Measurements from ENCODE around the gene DHRS4L2. TPM values are rescaled to one million over a fixed set of nuclear protein-coding genes. Genes with fewer than 3 reads are reported as not detected.

DHRS4L2 gene
- total RNA-seq, 1 donor from 2014 or later = 24.9 TPM

DNA sequence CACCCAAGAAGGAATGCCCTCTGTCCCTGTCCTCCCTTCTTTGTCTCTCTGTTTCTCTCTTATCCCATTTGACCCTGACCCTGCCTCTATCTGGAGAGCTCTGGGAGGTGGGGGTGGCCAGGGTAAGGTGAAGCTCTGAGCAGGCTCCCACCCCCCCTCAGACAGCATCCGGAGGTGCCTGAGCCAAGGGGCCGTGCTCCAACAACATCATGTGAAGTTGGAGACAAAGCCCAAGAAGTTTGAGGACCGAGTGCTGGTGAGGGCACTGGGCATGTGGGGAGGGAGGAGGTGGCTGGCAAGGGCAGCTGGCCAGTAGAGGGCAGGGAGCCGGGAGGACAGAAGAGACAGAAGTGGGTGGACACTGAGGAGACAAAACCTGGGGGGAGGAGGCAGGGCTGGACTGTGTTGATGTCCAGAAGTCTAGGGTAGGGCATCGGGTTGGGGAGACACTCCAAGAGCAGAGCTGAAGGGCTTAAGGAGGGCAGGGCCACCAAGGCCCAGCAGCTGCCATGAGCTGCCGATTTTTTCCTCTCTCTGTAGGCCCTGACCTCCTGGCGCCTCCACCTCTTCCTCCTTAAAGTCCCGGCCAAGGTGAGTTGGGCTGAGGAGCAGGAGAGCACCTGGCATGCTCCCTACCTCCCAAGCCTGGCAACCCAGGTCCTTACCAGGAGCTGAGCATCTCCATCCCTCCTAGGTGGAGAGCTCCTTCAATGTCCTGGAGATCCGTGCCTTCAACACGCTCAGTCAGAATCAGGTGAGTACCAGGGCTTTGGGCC, 65.0 kb downstream of the DHRS4L2 start:
- H3K4me1 Mint-ChIP-seq (ENCODE audit: low read depth) = peaks cover 17% of the 10 kb centered on the region
- no peaks in the 10 kb centered on the region for H3K9me3 Mint-ChIP-seq
- peak overlapping the region; percentile 79 for H3K4me3 Mint-ChIP-seq (ENCODE audit: low read depth)
- H3K27ac Mint-ChIP-seq = no peak overlapping the region
- no peaks in the 10 kb centered on the region for H3K36me3 Mint-ChIP-seq (ENCODE audit: low read depth)
- H3K27me3 Mint-ChIP-seq (ENCODE audit: low read depth) = peaks cover 22% of the 10 kb centered on the region
- intact Hi-C loops (cut with micrococcal nuclease) = loop anchor here (1.0 to 2.0 kb wide), 2 partner anchors 41 to 65 kb away; partner anchors contain the start of genes DHRS4L2 and PCK2
- DNase-seq (ENCODE audit: low spot score) = no peak

DNA sequence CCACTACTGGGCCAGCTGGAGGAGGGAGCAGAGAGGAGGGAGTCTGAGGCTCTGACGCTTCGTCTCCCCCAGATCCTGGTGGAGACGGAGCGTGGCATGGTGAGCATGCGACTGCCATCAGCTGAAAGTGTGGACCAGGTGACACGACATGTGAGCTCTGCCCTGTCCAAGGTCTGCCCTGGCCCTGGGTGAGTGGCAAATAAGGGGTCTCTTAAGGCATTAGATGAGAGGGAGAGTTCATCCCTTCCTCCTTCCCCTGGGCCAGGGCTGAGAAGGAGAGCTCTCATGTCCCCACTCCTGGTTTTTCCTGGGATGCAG, 65.6 kb downstream of the DHRS4L2 start:
- intact Hi-C loops (cut with micrococcal nuclease) = no loop called here
- peaks cover 17% of the 10 kb centered on the region for H3K4me1 Mint-ChIP-seq (ENCODE audit: low read depth)
- H3K9me3 Mint-ChIP-seq = no peaks in the 10 kb centered on the region
- H3K27me3 Mint-ChIP-seq (ENCODE audit: low read depth) = peaks cover 19% of the 10 kb centered on the region
- DNase-seq (ENCODE audit: low spot score) = no peak
- H3K4me3 Mint-ChIP-seq (ENCODE audit: low read depth) = no peak overlapping the region
- no peak overlapping the region for H3K27ac Mint-ChIP-seq
- no peaks in the 10 kb centered on the region for H3K36me3 Mint-ChIP-seq (ENCODE audit: low read depth)

DNA sequence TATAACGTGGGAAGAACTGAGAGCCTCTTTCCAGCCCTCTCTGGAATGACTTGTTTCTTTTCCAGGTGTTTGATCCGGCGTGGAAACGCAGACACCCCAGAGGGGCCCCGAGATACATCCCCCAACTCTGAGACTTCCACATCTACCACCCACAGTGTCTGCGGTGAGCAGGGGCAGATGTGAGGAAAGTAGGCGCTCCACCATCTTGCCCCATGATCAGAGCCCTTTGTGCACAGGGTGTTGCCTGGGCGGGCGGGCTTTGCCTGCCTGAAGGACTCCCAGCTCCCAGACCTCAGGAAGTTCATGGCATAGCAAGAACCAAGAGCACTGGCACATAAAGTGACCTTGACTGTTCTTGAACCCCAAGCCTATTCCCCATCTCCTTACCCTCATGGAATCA, 65.9 kb downstream of the DHRS4L2 start:
- Mint-ChIP-seq H3K9me3 (no peaks in the 10 kb centered on the region), H3K36me3 (ENCODE audit: low read depth) (no peaks in the 10 kb centered on the region), H3K4me1 (ENCODE audit: low read depth) (peaks cover 17% of the 10 kb centered on the region), H3K27ac (no peak overlapping the region), H3K27me3 (ENCODE audit: low read depth) (peaks cover 19% of the 10 kb centered on the region), H3K4me3 (ENCODE audit: low read depth) (no peak overlapping the region)
- intact Hi-C loops (cut with micrococcal nuclease) = loop anchor here (5.0 kb wide), 1 partner anchor 108 kb away; the partner anchor contains the start of gene IRF9
- no peak for DNase-seq (ENCODE audit: low spot score)

Other genes with a start within 250 kb of the DHRS4L2 start
- 17.8 and 22.5 TPM in 2 replicates for gene DHRS4, start 35.2 kb upstream of the DHRS4L2 start, total RNA-seq
- gene CARMIL3, start 63.1 kb downstream of the DHRS4L2 start, total RNA-seq = 1.3 and 1.7 TPM in 2 replicates
- not detected in 2 replicates for gene CPNE6, start 82.6 kb downstream of the DHRS4L2 start, total RNA-seq
- 62.7 and 62.8 TPM in 2 replicates for gene PCK2, start 105.4 kb downstream of the DHRS4L2 start, total RNA-seq
- gene DCAF11, start 125.8 kb downstream of the DHRS4L2 start, total RNA-seq = 67.2 and 77.3 TPM in 2 replicates
- 1.6 and 1.8 TPM in 2 replicates for gene NRL, start 126.0 kb downstream of the DHRS4L2 start, total RNA-seq
- 1.0 and 1.2 TPM in 2 replicates for gene FITM1, start 141.7 kb downstream of the DHRS4L2 start, total RNA-seq
- 340 and 342 TPM in 2 replicates for gene PSME1, start 147.3 kb downstream of the DHRS4L2 start, total RNA-seq
- gene EMC9, start 152.7 kb downstream of the DHRS4L2 start, total RNA-seq = 26.4 and 30.4 TPM in 2 replicates
- gene PSME2, start 157.7 kb downstream of the DHRS4L2 start, total RNA-seq = 567 TPM in 2 replicates
- 80.4 and 92.0 TPM in 2 replicates for gene RNF31, start 158.6 kb downstream of the DHRS4L2 start, total RNA-seq
- gene IRF9, start 172.3 kb downstream of the DHRS4L2 start, total RNA-seq = 124 and 129 TPM in 2 replicates
- gene REC8, start 183.2 kb downstream of the DHRS4L2 start, total RNA-seq = 20.0 and 28.2 TPM in 2 replicates
- 77.0 and 80.4 TPM in 2 replicates for gene IPO4, start 199.9 kb downstream of the DHRS4L2 start, total RNA-seq
- 27.8 and 30.8 TPM in 2 replicates for gene TM9SF1, start 206.5 kb downstream of the DHRS4L2 start, total RNA-seq
- 0.21 TPM in 1 of 2 replicates, not detected in the other for gene TSSK4, start 216.8 kb downstream of the DHRS4L2 start, total RNA-seq
- gene CHMP4A, start 224.6 kb downstream of the DHRS4L2 start, total RNA-seq = 80.0 and 82.4 TPM in 2 replicates
- 13.2 and 13.5 TPM in 2 replicates for gene MDP1, start 227.1 kb downstream of the DHRS4L2 start, total RNA-seq
- gene NEDD8, start 243.4 kb downstream of the DHRS4L2 start, total RNA-seq = 194 and 202 TPM in 2 replicates
- gene GMPR2, start 244.0 kb downstream of the DHRS4L2 start, total RNA-seq = 36.3 and 43.8 TPM in 2 replicates